Calu3 (cell line): Measurements from ENCODE around the gene GAL. TPM values are rescaled to one million over a fixed set of nuclear protein-coding genes. Genes with fewer than 3 reads are reported as not detected.

Experiments used
- BruUV-seq: library from RNA; stranded (reverse); fragments of 400-500 nt; replicated peaks from 2 replicates; lab custom pipeline; 2021; lab: Mats Ljungman, UMichigan
- CTCF ChIA-PET: fragments of 300-600 bp; sonication (Branson Sonifier 250); formaldehyde crosslinking; loops from one replicate; lab custom pipeline; 2022; ENCODE audit warnings: antibody characterized with exemption; lab: Charles Lee
- DNase-seq: peaks from one replicate; pipeline ENCODE4 v3.0.0; 2022
- H3K27ac Mint-ChIP-seq: one replicate; pipeline ENCODE4 v1.8.0; 2022; ENCODE audit warnings: mixed read lengths; ENCODE audit not compliant: unreplicated experiment
- H3K27me3 Mint-ChIP-seq: one replicate; pipeline ENCODE4 v1.8.0; 2022; ENCODE audit warnings: mixed read lengths; ENCODE audit not compliant: unreplicated experiment
- H3K36me3 Mint-ChIP-seq: one replicate; pipeline ENCODE4 v1.8.0; 2022; ENCODE audit warnings: mild to moderate bottlenecking, moderate library complexity, mixed read lengths; ENCODE audit not compliant: insufficient read depth, unreplicated experiment
- H3K4me1 Mint-ChIP-seq: one replicate; pipeline ENCODE4 v1.8.0; 2022; ENCODE audit warnings: mild to moderate bottlenecking, low read depth, mixed read lengths; ENCODE audit not compliant: unreplicated experiment
- H3K4me3 Mint-ChIP-seq: one replicate; pipeline ENCODE4 v1.8.0; 2022; ENCODE audit warnings: mild to moderate bottlenecking, low read depth, moderate library complexity, mixed read lengths; ENCODE audit not compliant: unreplicated experiment
- H3K9me3 Mint-ChIP-seq: one replicate; pipeline ENCODE4 v1.8.0; 2022; ENCODE audit warnings: low read depth, mixed read lengths; ENCODE audit not compliant: unreplicated experiment
- intact Hi-C: fragments of 100-400 bp; cut with micrococcal nuclease; formaldehyde crosslinking; loops from one replicate; pipeline ENCODE4 v1.10.0; 2022; ENCODE audit not compliant: unreplicated experiment
- total RNA-seq: library from RNA; stranded (reverse); gene quantifications from 2 replicates; pipeline ENCODE4 v1.2.3, GENCODE V29; 2022
- TF ChIP-seq, protein P1 (sequence below): fragments of 200-600 bp; IDR thresholded peaks from one replicate; pipeline ENCODE4 v1.8.0; 2022; ENCODE audit warnings: antibody characterized with exemption; ENCODE audit not compliant: unreplicated experiment

Gene GAL
- total RNA-seq, 1 experiment from 2014 or later, result 1.2 TPM

DNA sequence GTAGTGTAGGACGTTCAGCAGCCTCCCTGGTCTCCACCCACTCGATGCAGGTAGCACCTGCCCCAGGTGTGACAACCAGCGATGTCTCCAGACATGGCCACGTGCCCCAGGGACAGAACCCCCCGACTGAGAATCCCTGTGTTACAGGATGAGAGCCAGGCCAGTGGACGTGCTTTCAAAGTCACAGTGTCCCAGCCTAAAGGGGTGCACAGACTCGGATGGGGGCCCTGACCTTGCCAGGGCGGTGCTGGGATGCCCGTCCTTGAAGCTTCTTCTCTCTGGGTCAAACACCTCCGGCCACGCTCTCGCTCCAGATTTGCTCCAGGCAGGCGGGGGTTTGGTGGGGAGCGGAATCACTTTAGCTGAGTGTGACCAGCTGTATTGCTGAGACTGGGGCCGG lies 23.3 kb upstream of the GAL start:
- Mint-ChIP-seq H3K9me3 (no peaks in the 10 kb centered on the region), H3K4me3 (no peak overlapping the region), H3K27ac (no peak overlapping the region), H3K36me3 (no peaks in the 10 kb centered on the region), H3K27me3 (peaks cover 95% of the 10 kb centered on the region), H3K4me1 (no peaks in the 10 kb centered on the region)
- CTCF ChIA-PET, result no interaction called here
- BruUV-seq, result no TSS peak
- intact Hi-C loops, result no loop called here
- TF ChIP-seq, protein P1, sequence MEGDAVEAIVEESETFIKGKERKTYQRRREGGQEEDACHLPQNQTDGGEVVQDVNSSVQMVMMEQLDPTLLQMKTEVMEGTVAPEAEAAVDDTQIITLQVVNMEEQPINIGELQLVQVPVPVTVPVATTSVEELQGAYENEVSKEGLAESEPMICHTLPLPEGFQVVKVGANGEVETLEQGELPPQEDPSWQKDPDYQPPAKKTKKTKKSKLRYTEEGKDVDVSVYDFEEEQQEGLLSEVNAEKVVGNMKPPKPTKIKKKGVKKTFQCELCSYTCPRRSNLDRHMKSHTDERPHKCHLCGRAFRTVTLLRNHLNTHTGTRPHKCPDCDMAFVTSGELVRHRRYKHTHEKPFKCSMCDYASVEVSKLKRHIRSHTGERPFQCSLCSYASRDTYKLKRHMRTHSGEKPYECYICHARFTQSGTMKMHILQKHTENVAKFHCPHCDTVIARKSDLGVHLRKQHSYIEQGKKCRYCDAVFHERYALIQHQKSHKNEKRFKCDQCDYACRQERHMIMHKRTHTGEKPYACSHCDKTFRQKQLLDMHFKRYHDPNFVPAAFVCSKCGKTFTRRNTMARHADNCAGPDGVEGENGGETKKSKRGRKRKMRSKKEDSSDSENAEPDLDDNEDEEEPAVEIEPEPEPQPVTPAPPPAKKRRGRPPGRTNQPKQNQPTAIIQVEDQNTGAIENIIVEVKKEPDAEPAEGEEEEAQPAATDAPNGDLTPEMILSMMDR, result no peak
- DNase-seq, result no peak

DNA sequence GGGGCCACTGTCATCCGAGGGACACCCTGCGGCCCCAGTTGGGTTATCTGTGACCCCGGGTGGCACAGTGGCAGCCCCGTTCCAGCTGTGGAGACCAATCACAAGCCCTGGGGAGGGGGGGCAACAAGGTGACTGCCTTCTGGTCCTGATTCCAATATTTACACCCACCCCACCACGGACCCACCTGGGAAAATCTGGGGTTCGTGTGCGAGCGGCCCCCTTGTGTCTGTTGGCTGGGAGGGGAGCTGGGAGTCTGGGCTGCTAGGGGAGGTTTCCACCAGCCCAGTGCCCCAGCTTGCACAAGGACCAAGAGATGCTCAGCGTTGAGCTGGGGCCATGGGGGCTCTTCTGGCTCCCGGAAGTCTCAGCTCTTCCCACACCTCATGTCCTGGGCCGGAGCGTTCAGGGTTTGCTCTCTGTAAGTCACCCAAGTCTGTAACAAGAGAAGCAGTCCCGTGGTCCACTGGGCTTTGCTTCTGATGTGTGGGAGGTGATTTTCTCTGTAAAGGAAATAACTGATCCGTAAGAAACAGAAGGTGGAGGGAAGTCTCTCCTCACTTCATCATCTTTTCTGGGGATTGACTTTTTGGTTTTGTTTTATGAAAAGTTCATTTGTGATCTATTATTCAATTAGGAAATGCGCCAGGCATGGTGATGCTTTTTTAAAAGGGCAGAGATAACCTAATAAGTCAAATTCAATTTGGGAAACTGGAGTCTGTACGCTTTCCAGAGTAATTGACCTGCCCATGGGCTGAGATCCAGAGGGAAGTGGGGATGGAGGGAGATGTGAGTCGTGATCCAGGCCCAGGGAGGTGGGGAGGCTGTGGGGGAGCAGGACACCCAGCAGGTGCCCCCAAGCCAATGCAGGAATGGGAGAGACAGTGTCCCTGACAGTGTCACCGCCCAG lies 22.4 kb upstream of the GAL start:
- no peaks in the 10 kb centered on the region for H3K9me3 Mint-ChIP-seq
- intact Hi-C loops, result no loop called here
- DNase-seq, result no peak
- CTCF ChIA-PET, result no interaction called here
- H3K36me3 Mint-ChIP-seq, result no peaks in the 10 kb centered on the region
- peaks cover 99% of the 10 kb centered on the region for H3K27me3 Mint-ChIP-seq
- H3K4me3 Mint-ChIP-seq, result no peak overlapping the region
- BruUV-seq, result no TSS peak
- no peaks in the 10 kb centered on the region for H3K4me1 Mint-ChIP-seq
- TF ChIP-seq, protein P1, result no peak
- H3K27ac Mint-ChIP-seq, result no peak overlapping the region

DNA sequence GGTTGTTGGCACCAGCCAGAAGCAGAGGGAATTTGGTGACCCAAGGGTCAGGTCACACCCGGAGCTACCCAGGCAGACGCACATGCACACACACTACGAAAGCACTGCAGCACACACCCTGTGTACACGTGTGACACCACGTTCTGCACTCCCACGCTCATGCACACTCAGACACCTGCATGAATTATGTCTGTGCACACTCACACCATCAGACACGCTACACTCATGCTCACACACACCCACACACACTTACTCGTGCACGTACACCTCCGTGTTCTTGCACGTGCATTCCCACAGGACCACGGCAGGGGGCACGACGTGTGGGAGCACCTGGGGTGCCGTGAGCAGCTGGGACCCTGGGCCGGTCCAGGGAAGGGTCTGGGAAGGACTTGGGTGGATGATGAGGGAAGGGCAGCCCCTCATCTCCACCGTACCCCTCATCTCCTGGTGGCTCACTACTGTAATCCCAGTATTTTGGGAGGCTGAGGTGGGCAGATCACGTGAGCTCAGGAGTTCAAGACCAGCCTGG lies 20.8 kb upstream of the GAL start:
- H3K27me3 Mint-ChIP-seq, result peaks cover 88% of the 10 kb centered on the region
- no peaks in the 10 kb centered on the region for H3K36me3 Mint-ChIP-seq
- H3K9me3 Mint-ChIP-seq, result no peaks in the 10 kb centered on the region
- no peak overlapping the region for H3K27ac Mint-ChIP-seq
- no peaks in the 10 kb centered on the region for H3K4me1 Mint-ChIP-seq
- intact Hi-C loops, result no loop called here
- CTCF ChIA-PET, result no interaction called here
- TF ChIP-seq, protein P1, result no peak
- no TSS peak for BruUV-seq
- no peak overlapping the region for H3K4me3 Mint-ChIP-seq
- DNase-seq, result no peak

DNA sequence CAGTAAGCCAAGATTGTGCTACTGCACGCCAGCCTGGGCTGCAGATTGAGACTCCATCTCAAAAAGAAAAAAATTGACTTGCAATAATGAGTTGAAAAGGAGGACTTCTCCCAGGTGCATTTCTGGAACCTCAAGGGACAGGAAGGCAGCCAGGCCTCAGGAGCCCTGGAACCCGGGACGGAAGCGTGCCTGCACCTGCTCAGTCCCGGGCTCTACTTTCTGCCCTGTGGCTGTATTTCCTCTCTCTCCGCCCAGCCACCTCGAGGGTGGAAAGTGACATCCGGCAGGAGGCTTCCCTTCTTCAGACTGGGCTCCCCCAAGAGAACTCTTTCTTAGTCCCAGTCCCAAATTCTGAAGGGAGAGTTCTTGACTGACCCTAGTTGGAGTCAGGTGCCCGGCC lies 20.2 kb upstream of the GAL start:
- Mint-ChIP-seq H3K4me1 (no peaks in the 10 kb centered on the region), H3K4me3 (no peak overlapping the region), H3K27me3 (peaks cover 83% of the 10 kb centered on the region), H3K36me3 (no peaks in the 10 kb centered on the region), H3K27ac (no peak overlapping the region), H3K9me3 (no peaks in the 10 kb centered on the region)
- BruUV-seq, result no TSS peak
- intact Hi-C loops, result no loop called here
- DNase-seq, result no peak
- CTCF ChIA-PET, result no interaction called here
- TF ChIP-seq, protein P1, result no peak
